Measurements from ENCODE around the gene CDC25B. TPM values are rescaled to one million over a fixed set of nuclear protein-coding genes. Genes with fewer than 3 reads are reported as not detected.

The CDC25B gene
- total and polyA plus RNA-seq, 2 of the 8 experiments (the other 6 are each of a cell fraction or from before 2014, with no cell fraction given): 21.7 to 31.2 TPM

DNA sequence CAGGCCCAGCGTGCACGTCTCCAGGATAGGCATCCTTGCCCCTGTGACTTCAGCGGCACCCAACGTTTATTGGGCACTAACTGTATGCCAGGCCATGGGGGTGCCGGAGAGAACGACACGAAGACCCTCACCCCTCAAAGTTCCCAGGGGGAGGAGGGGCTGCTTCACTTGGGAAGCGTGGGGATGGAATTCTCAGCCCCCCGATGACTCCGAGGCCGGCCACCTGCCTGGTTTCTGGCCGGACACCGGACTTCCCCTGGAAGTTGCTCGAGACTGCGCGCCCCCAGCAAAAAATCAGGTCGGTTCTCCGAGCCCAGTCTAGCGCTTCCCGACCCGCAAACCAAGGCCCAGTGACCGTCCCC is 50.2 kb downstream of the CDC25B start (continued):
- TF ChIP-seq RAD21 (IDR thresholded peaks at IDR 0.05 in 1 of 2, conservative IDR thresholded peaks at IDR 0.05 in 1 of 2; ENCODE audit: low read depth in 2 of 2, low read length in 2 of 2): no peak
- no peak for TF ChIP-seq CBX8 (IDR thresholded peaks at IDR 0.05; ENCODE audit: borderline replicate concordance, low read depth, low read length)
- TF ChIP-seq NANOG (IDR thresholded peaks at IDR 0.05; ENCODE audit: insufficient read depth, low read depth, low read length, poor library complexity, severe bottlenecking): no peak
- no peak for TF ChIP-seq TEAD4 (IDR thresholded peaks at IDR 0.05; ENCODE audit: low read depth, low read length)
- TF ChIP-seq JUN (IDR thresholded peaks at IDR 0.05; ENCODE audit: low read depth, low read length): no peak
- no peak for TF ChIP-seq SP4 (IDR thresholded peaks at IDR 0.05; ENCODE audit: low read length)
- TF ChIP-seq KDM5A (IDR thresholded peaks at IDR 0.05; ENCODE audit: low read length): no peak
- TF ChIP-seq RBBP5 (IDR thresholded peaks at IDR 0.05; ENCODE audit: borderline replicate concordance, low read depth, low read length): no peak
- no peak for TF ChIP-seq SP1 (IDR thresholded peaks at IDR 0.05; ENCODE audit: low read depth, low read length)
- TF ChIP-seq TAF7 (optimal IDR thresholded peaks at IDR 0.05; ENCODE audit: borderline replicate concordance, low read depth, low read length): no peak
- peak; percentile 57 for TF ChIP-seq KDM4A (IDR thresholded peaks at IDR 0.05; ENCODE audit: low read depth, low read length, severe bottlenecking)
- TF ChIP-seq FOSL1 (IDR thresholded peaks at IDR 0.05; ENCODE audit: insufficient read depth, low read depth, low read length): no peak

All from H1 (cell line).